NT2/D1 (cell line): ENCODE data around the gene HOXB9.

Experiments
- SUZ12 ChIP-seq: IDR thresholded peaks from 2 replicates; pipeline ENCODE4 v1.6.1; 2011; ENCODE audit not compliant: insufficient read length, insufficient read depth; ENCODE audit errors: extremely low read depth
- YY1 ChIP-seq: IDR thresholded peaks from 2 replicates; pipeline ENCODE4 v1.6.1; 2011; ENCODE audit not compliant: insufficient read length, insufficient read depth

DNA sequence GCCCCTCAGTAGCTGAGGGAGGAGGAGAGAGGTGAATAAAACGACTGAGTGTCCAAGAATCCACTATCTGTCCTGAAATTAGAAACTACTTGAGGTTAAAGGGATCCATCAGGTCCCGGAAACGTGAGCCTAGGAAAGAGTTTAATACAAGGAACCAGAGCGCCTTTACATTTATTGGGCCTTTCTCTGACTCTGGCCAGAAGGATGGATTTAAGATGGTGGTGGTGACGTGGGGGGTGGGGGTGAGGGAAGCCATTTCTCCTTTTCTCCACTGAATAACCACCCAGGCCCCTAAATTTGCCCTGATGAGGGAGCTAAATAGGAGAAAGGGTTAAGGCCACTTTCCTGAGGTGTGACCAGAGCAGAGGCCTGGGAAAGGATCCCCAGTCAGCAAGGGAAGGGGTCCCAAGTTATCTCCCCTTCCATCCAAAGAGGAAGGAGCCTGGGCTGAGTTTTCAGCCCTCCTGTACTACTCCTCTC lies 1.0 kb upstream of the HOXB9 start:
- TF ChIP-seq YY1 (no peak), SUZ12 (peak; percentile 26)
